Lower leg skin (tissue), 4 donors: ENCODE measurements around the gene MAU2. TPM values are rescaled to one million over a fixed set of nuclear protein-coding genes. Genes with fewer than 3 reads are reported as not detected.

Source experiments
- DNase-seq, 2 donors: peaks; one replicate each; pipeline ENCODE4 v3.0.0-alpha.2; 2019; ENCODE audit warnings: low spot score in 2 of 2
- H3K4me3 ChIP-seq: fragments of 200-600 bp; sonication (generic); 2 replicates; pipeline ENCODE4 v1.5.1; 2017; ENCODE audit warnings: mild to moderate bottlenecking, low read depth; ENCODE audit not compliant: poor library complexity, severe bottlenecking
- POLR2A ChIP-seq, 2 donors: fragments of 450-650 bp; IDR thresholded peaks; one replicate each; pipeline ENCODE4 v1.6.1; 2016 to 2017; ENCODE audit warnings: antibody characterized with exemption in 2 of 2, mild to moderate bottlenecking in 1 of 2, moderate library complexity in 1 of 2
- WGBS, 2 donors: methylation state at CpG; one replicate each; pipeline ENCODE4 v1.1.5; 2018; 5-methylcytosine and 5-hydroxymethylcytosine counted together
- intact Hi-C: fragments of 100-400 bp; cut with DNase I; formaldehyde crosslinking; loops from one replicate; pipeline ENCODE4 v1.15.0; 2023; ENCODE audit warnings: low total_unique reads
- total RNA-seq, 4 donors: library from RNA; depleted of rRNA; stranded (reverse); fragments of >200 nt; gene quantifications; one replicate each; pipeline ENCODE4 v1.1.0, GENCODE V29; 2016
- TF ChIP-seq, protein P1 (sequence below), 3 donors: fragments of 450-650 bp; IDR thresholded peaks; one replicate each; pipeline ENCODE4 v1.5.1; 2016; ENCODE audit warnings: antibody characterized with exemption in 3 of 3, mild to moderate bottlenecking in 3 of 3, moderate library complexity in 2 of 3

MAU2 gene
- total RNA-seq, 4 donors from 2014 or later = 57.5 to 100 (median 69.8) TPM

DNA sequence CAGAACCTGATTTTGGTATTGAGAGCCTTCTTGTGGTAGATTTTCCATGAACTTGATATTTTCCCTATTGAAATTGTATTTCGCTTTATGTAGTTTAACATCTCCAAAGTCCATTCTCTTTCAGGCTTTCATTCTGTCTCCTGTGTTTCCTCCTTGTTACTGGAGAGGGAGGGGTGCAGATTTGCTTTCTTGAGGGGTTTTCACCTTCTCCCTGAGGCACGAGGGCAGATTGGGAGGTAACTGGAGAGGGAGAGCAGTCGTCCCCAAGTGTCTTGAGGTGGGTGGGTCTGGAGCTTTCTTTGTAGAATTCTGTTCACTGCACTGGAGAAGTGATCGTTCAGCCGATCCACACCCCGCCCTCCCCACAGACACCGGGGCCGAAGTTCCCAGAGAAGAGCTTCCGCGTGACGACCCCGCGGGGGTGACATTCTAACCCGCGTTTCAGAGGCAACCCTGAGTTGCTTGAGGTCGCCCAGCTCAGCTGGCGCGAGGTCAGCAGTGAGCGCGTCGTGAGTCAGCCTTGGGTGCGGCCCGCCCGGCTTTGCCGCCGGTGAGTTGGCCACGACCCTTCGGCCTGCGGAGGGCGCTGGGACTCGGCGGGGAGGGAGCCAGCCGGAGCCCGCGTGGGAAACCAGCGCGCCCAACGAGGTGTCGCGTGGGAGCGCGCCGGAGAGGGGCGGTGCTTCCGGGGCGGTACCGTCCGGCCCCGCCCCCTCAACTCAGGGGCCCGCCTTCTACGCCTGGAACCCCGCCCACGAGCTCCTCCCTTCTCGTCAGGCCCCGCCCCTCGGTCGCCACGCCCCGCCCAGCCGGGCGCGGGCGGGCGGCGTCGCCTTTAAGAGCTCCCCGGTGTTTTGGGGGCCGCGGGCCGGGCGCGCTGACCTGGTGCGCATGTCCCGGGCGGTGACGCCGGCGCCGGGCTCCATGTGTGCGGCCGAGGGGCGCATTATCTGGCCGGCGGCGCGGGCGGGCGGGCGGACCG is 84.5 kb downstream of the MAU2 start, which contains the start of gene GATAD2A:
Gene GATAD2A (plus strand): TSS at position 797 of the 982 bp plus-strand sequence. CDS start 59,671 bp downstream, outside the sequence.
- no peak for TF ChIP-seq POLR2A (IDR thresholded peaks at IDR 0.05)
- TF ChIP-seq, protein P1, sequence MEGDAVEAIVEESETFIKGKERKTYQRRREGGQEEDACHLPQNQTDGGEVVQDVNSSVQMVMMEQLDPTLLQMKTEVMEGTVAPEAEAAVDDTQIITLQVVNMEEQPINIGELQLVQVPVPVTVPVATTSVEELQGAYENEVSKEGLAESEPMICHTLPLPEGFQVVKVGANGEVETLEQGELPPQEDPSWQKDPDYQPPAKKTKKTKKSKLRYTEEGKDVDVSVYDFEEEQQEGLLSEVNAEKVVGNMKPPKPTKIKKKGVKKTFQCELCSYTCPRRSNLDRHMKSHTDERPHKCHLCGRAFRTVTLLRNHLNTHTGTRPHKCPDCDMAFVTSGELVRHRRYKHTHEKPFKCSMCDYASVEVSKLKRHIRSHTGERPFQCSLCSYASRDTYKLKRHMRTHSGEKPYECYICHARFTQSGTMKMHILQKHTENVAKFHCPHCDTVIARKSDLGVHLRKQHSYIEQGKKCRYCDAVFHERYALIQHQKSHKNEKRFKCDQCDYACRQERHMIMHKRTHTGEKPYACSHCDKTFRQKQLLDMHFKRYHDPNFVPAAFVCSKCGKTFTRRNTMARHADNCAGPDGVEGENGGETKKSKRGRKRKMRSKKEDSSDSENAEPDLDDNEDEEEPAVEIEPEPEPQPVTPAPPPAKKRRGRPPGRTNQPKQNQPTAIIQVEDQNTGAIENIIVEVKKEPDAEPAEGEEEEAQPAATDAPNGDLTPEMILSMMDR (IDR thresholded peaks at IDR 0.05) = no peak
- 2 to 3% methylated on average over 33 to 68 of the region's 90 CpGs for WGBS, 2 donors
- intact Hi-C loops = no loop called here
- peak within 1 kb of the TSS; percentile 84 for H3K4me3 ChIP-seq
- peak; percentile 92 to 99 for DNase-seq

DNA sequence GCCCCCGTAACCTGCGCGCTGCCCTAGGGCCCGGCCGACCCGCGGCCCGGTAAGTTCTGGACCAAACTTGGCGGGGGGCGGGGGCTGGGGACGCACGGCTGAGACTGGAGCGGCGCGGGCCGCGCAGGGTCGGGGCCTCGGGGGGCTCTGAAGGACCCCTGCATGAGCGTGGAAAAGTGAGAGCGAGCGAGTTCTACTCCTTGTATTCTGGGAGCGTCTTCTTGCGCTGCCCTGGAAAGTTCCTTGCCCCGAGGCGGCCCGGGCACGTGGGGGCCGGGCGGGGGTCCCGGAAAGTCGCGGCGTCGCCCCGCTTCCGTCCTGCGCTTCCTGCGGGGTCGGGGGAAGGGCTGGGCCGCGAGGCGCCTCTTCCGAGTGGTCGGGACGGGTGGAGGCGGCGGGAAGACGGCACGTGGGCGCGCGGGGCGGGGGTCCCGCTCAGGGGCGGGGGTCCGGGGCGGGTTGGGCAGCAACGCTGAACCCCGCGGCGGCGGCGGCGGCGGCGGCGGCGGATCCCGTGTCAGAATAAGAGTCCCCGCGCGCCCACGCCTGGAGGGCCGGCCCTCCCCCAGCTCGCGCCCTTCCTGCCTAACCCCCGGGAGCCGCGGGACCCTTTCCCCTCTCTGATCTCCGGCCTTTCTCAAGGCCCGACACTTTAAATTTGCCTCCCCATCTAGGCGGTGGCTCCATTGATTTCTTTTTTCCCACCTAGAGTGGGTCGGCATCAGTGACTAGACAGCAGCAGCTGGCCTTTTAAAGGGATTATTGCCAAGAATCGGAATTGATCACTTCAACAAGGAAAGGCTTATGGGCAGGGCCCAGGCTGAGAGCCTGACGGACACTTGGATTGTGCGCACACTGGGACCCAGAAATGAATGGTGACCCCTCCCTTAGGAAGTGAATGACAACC is 85.6 kb downstream of the MAU2 start:
- 1% methylated on average over 26 to 29 of the region's 87 CpGs for WGBS, 2 donors
- intact Hi-C loops = no loop called here
- peak overlapping the region; percentile 84 for H3K4me3 ChIP-seq
- DNase-seq = peak in 1 of 2 donors; percentile 91
- no peak for TF ChIP-seq POLR2A (IDR thresholded peaks at IDR 0.05)
- TF ChIP-seq, protein P1 (IDR thresholded peaks at IDR 0.05) = no peak

DNA sequence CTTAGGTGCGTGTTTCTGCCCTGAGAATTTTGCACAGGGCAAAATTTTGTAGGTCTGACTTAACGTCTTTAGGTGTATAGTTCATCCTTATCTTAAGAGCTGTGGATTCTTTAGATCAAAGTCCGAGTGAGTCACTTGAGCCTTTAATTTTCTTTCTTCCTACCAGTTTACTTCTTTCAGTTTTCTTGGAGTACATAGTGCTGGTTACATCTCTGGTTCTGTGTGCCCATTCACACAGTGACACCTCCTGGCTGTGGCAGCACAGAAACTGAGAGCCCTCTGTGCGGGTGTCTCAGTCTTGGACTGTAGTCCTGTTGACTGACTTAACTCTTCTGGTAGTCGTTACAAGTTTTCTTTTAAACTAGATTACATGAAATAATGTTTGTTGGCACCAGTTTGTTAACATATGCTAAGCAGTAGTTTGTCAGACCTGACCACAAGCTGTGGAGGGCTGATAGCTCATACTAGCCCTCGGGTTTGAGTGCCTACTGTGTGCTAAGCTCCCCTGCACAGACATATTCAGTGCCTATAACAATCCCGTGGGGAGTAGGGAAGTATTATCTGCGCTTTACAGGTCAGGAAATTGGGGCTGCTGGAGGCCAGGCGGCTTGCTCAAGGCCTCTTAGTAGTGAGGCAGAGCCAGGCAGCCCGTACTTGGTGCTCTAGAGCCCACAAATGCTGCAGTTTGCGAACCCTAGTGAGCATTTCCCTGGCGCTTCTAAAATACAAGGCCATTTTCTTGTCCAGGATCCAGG is 86.4 kb downstream of the MAU2 start:
- no peak for DNase-seq
- H3K4me3 ChIP-seq = peak overlapping the region; percentile 84
- 19 to 29% methylated on average over 12 of the region's 12 CpGs for WGBS, 2 donors
- intact Hi-C loops = no loop called here
- TF ChIP-seq POLR2A (IDR thresholded peaks at IDR 0.05) = no peak
- TF ChIP-seq, protein P1 (IDR thresholded peaks at IDR 0.05) = no peak

DNA sequence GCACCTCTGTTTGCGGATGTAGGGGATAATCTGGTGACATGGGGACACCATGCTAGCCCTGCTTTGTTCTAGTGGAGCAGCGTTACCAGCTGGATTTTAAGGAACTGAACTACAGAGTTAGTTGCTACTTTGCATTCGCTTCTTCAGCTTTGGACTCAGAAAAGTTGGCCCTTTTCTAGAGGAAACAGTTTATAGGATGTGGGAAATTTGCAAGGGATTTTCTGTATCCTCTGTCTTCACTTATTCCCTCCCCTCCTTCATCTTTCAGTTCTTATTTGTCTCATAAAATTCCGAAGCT is 87.0 kb downstream of the MAU2 start:
- no peak overlapping the region for H3K4me3 ChIP-seq
- TF ChIP-seq, protein P1 (IDR thresholded peaks at IDR 0.05) = no peak
- no peak for TF ChIP-seq POLR2A (IDR thresholded peaks at IDR 0.05)
- WGBS, 2 donors = 64 to 66% methylated on average over 4 of the region's 4 CpGs
- DNase-seq = no peak
- intact Hi-C loops = no loop called here

Other genes starting within 250 kb of the MAU2 start
- 10 to 100 TPM; 25.7 to 30.1 (median 27.9) TPM for gene TMEM161A, start 182.4 kb upstream of the MAU2 start, total RNA-seq
- 1 to 10 TPM in 1 of 4 donors, under 1 TPM in 2, not detected in 1; 0.49 to 2.2 (median 0.84) TPM for gene MEF2B, start 150.6 kb upstream of the MAU2 start, total RNA-seq
- gene BORCS8, start 128.7 kb upstream of the MAU2 start, total RNA-seq = 10 to 100 TPM in 2 of 4 donors, 1 to 10 TPM in 2; 4.4 to 15.2 (median 10.9) TPM
- 10 to 100 TPM; 40.1 to 59.0 (median 48.8) TPM for gene RFXANK, start 128.6 kb upstream of the MAU2 start, total RNA-seq
- gene NR2C2AP, start 117.4 kb upstream of the MAU2 start, total RNA-seq = 10 to 100 TPM; 13.7 to 24.2 (median 22.5) TPM
- gene NCAN, start 108.9 kb upstream of the MAU2 start, total RNA-seq = not detected
- under 1 TPM in 1 of 4 donors, not detected in 3; 0.20 TPM for gene TM6SF2, start 47.5 kb upstream of the MAU2 start, total RNA-seq
- 10 to 100 TPM; 16.1 to 40.2 (median 39.0) TPM for gene SUGP1, start 320 bp upstream of the MAU2 start, total RNA-seq
- 100 to 1,000 TPM in 1 of 4 donors, 10 to 100 TPM in 3; 73.8 to 128 (median 87.7) TPM for gene GATAD2A, start 84.8 kb downstream of the MAU2 start, total RNA-seq
- 1 to 10 TPM; 4.0 to 8.9 (median 6.7) TPM for gene TSSK6, start 194.7 kb downstream of the MAU2 start, total RNA-seq
- gene NDUFA13, start 195.4 kb downstream of the MAU2 start, total RNA-seq = 100 to 1,000 TPM in 2 of 4 donors, 10 to 100 TPM in 2; 31.4 to 179 (median 108) TPM
- 1 to 10 TPM in 1 of 4 donors, under 1 TPM in 3; 0.15 to 2.8 (median 0.49) TPM for gene YJEFN3, start 208.1 kb downstream of the MAU2 start, total RNA-seq
- gene CILP2, start 217.4 kb downstream of the MAU2 start, total RNA-seq = 1 to 10 TPM in 1 of 4 donors, under 1 TPM in 1, not detected in 2; 0.17 to 1.4 TPM